ENCODE results near the gene ZDHHC8. TPM values are rescaled to one million over a fixed set of nuclear protein-coding genes. Genes with fewer than 3 reads are reported as not detected.

ZDHHC8 gene
- total and polyA plus RNA-seq, 2 donors (not counting 3 experiments of a cell fraction or from before 2014, with no cell fraction given) = 49.8 to 131 TPM

GRCh38 chr22:20115691-20116375, 15.8 kb upstream of the ZDHHC8 start, which contains the start of gene RANBP1:
Gene RANBP1 (plus strand): TSS chr22:20116104. CDS start chr22:20116185, 81 bp downstream.
- peaks cover 16 to 29% of the 10 kb centered on the region in 2 experiments for H3K36me3 ChIP-seq (ENCODE audit: control insufficient read depth in 2 of 2, extremely low read depth in 1 of 2, insufficient read depth in 2 of 2, low read length in 2 of 2)
- no peak for DNase-seq (ENCODE audit: low read depth, low spot score)
- H3K27me3 ChIP-seq (ENCODE audit: control insufficient read depth in 2 of 2, insufficient read depth in 2 of 2, low read length in 2 of 2) = no peaks in the 10 kb centered on the region
- BruUV-seq (replicated peaks) = no TSS peak
- H4K20me1 ChIP-seq (replicated peaks; ENCODE audit: control insufficient read depth, extremely low read depth, insufficient read depth, low read length) = no peaks in the 10 kb centered on the region
- H3K9me3 ChIP-seq (replicated peaks; ENCODE audit: control insufficient read depth, insufficient read depth, low read length) = no peaks in the 10 kb centered on the region
- TF ChIP-seq MAX (IDR thresholded peaks at IDR 0.05; ENCODE audit: insufficient read depth, insufficient read length) = no peak
- TF ChIP-seq POLR2AphosphoS5 (IDR thresholded peaks at IDR 0.05; ENCODE audit: insufficient read depth, low read depth, low read length) = no peak
- no peak for TF ChIP-seq POLR2A (IDR thresholded peaks at IDR 0.05; ENCODE audit: low read depth, low read length)
- no peak for TF ChIP-seq GATA2 (IDR thresholded peaks at IDR 0.05; ENCODE audit: insufficient read depth, insufficient read length, low read depth, low read length)
- TF ChIP-seq CTCF (IDR thresholded peaks at IDR 0.05; ENCODE audit: extremely low read depth in 1 of 2, insufficient read depth in 1 of 2, low read depth in 1 of 2, low read length in 2 of 2) = no peak
- TF ChIP-seq JUN (IDR thresholded peaks at IDR 0.05; ENCODE audit: borderline replicate concordance, insufficient read depth, insufficient read length, low read depth) = no peak
- TF ChIP-seq MYC (IDR thresholded peaks at IDR 0.05; ENCODE audit: low read depth, low read length) = no peak
- TF ChIP-seq FOS (IDR thresholded peaks at IDR 0.05; ENCODE audit: borderline replicate concordance, insufficient read depth, low read length) = no peak
- TF ChIP-seq EZH2 (IDR thresholded peaks at IDR 0.05; ENCODE audit: borderline replicate concordance, low read depth, low read length, severe bottlenecking) = no peak
- ChIA-PET POLR2A (no interaction called here), CTCF (no interaction called here)
- H3K4me2 ChIP-seq (ENCODE audit: insufficient read depth, low read length) = peak within 1 kb of the TSS; percentile 69
- intact Hi-C loops (cut with micrococcal nuclease) (no loop called here), dilution Hi-C loops (cut with MboI; ENCODE audit: extremely low pct_ligation_motif_present, low sequenced_read_pairs) (no loop called here)
- peak within 1 kb of the TSS; percentile 62 to 87 (median 74) for H3K4me3 ChIP-seq (replicated peaks in 1 of 3; ENCODE audit: insufficient read depth in 1 of 3, low read depth in 1 of 3, low read length in 3 of 3)
- H2AFZ ChIP-seq (ENCODE audit: low read depth, low read length) = peak within 1 kb of the TSS; percentile 75
- peaks cover 56% of the 10 kb centered on the region for H3K79me2 ChIP-seq (ENCODE audit: control insufficient read depth, insufficient read depth, low read length)
- peak within 1 kb of the TSS; percentile 92 for H3K9ac ChIP-seq (replicated peaks; ENCODE audit: extremely low read depth, insufficient read depth, low read length)
- peaks cover 22% of the 10 kb centered on the region for H3K4me1 ChIP-seq (ENCODE audit: control insufficient read depth, extremely low read depth, insufficient read depth, low read length)
- FAIRE-seq = no peak
- peak within 1 kb of the TSS; percentile 67 for H3K27ac ChIP-seq (ENCODE audit: insufficient read depth, low read depth, low read length)
- H3K9me1 ChIP-seq (replicated peaks; ENCODE audit: control insufficient read depth, extremely low read depth, insufficient read depth, low read length) = no peaks in the 10 kb centered on the region
